Esophagus (tissue), 2 donors: ENCODE results near the gene DNAJB6. TPM values are rescaled to one million over a fixed set of nuclear protein-coding genes. Genes with fewer than 3 reads are reported as not detected.
"Not testable (repeated sequence)": the region's sequence is repeated elsewhere in the genome, so short reads cannot be mapped to it uniquely, and the experiment has no call there.

ENCODE experiments used
- H3K27ac ChIP-seq, 2 donors: one replicate each; pipeline ENCODE4 v1.5.1; 2013; ENCODE audit warnings: low read depth in 2 of 2, mild to moderate bottlenecking in 2 of 2, inconsistent platforms in 1 of 2, low read length in 1 of 2, moderate library complexity in 1 of 2
- H3K27me3 ChIP-seq, 2 donors: one replicate each; pipeline ENCODE4 v1.6.1; 2013; ENCODE audit warnings: low read length in 2 of 2, control low read depth in 1 of 2, mild to moderate bottlenecking in 1 of 2; ENCODE audit not compliant: insufficient read depth in 2 of 2, control insufficient read depth in 1 of 2
- H3K36me3 ChIP-seq, 2 donors: one replicate each; pipeline ENCODE4 v1.6.1; 2013; ENCODE audit warnings: low read length in 1 of 2; ENCODE audit not compliant: control insufficient read depth in 2 of 2, insufficient read depth in 2 of 2
- H3K4me1 ChIP-seq, 2 donors: one replicate each; pipeline ENCODE4 v1.6.1; 2013; ENCODE audit warnings: low read length in 1 of 2; ENCODE audit not compliant: control insufficient read depth in 2 of 2, insufficient read depth in 2 of 2
- H3K4me3 ChIP-seq, 2 donors: one replicate each; pipeline ENCODE4 v1.5.1; 2013; ENCODE audit warnings: low read length in 2 of 2, mild to moderate bottlenecking in 2 of 2, low read depth in 1 of 2, moderate library complexity in 1 of 2
- H3K9me3 ChIP-seq, 2 donors: one replicate each; pipeline ENCODE4 v1.6.1; 2013; ENCODE audit warnings: mild to moderate bottlenecking in 2 of 2, low read depth in 1 of 2, low read length in 1 of 2, moderate library complexity in 1 of 2; ENCODE audit not compliant: control insufficient read depth in 2 of 2, insufficient read depth in 1 of 2
- WGBS, 2 donors: extraction: QIAGEN DNeasy Blood & Tissue Kit; methylation state at CpG; one replicate each; pipeline ENCODE4 v1.1.7; 2013; 5-methylcytosine and 5-hydroxymethylcytosine counted together
- polyA plus RNA-seq, 2 donors: library from polyadenylated mRNA; stranded (reverse); fragments of 200-250 nt; gene quantifications; one replicate each; pipeline ENCODE4 v1.2.3, GENCODE V29; 2013
- donor health status: healthy with polysubstance abuse.
- donor health status: Bipolar disorder and iron deficiency.

DNAJB6 gene
- polyA plus RNA-seq, 2 donors: 96.0 to 118 TPM

DNA sequence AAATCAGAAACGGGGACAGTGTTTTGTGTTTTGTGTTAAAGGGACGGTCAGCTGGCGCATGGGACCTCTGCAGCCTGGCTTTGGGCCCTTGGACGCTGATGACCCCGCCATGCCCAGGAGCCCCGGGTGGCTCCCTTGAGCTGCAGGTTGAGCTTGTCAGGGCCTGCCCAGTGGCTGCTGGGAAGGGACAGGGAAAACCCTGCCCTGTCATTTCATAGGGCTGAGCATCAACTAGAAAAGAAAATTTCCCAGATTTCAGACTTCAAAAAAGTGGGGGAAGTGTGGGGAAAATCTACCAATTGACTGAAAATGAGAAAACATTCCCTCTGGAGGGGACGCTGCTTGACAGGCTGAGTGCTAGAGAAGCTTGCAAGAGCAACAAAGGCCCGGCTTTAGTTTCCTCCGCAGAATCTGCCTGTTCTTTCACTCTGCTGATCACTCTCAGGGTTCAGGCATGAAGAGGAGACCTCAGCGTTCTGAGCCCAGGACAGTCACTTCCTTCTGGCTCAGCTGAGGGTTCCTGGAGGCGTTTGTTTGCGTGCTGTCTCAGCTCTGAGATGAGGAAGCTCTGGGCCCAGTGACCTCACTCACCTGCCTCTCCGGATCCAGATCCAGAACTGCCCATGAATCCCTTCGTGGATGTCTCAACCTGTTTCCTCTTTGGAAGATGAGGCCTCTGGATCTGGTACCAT is 18.6 kb upstream of the DNAJB6 start:
- Histone ChIP-seq H3K9me3 (no peaks in the 10 kb centered on the region), H3K4me1 (no peaks in the 10 kb centered on the region), H3K4me3 (no peak overlapping the region), H3K27me3 (no peaks in the 10 kb centered on the region), H3K27ac (peak overlapping the region; percentile 80 to 92), H3K36me3 (no peaks in the 10 kb centered on the region)
- 42 to 48% methylated on average over 14 of the region's 14 CpGs for WGBS, 2 donors

- peak overlapping the region in 1 of 2 donors; percentile 30 for H3K27ac ChIP-seq
These were observed 16.2 kb upstream of the DNAJB6 start for GRCh38 chr7:157320608-157320980.

GRCh38 chr7:157323401-157323800 is 13.4 kb upstream of the DNAJB6 start:
- WGBS, 2 donors: 82 to 89% methylated on average over 4 of the region's 4 CpGs
- no peak overlapping the region for H3K27ac ChIP-seq
- H3K9me3 ChIP-seq: no peaks in the 10 kb centered on the region
- no peaks in the 10 kb centered on the region for H3K4me1 ChIP-seq
- no peaks in the 10 kb centered on the region for H3K36me3 ChIP-seq
- no peak overlapping the region for H3K4me3 ChIP-seq
- no peaks in the 10 kb centered on the region for H3K27me3 ChIP-seq

More at GRCh38 chr7:157320608-157320980, 16.2 kb upstream of the DNAJB6 start:
- H3K4me3 ChIP-seq: no peak overlapping the region
- no peaks in the 10 kb centered on the region for H3K27me3 ChIP-seq
- H3K36me3 ChIP-seq: no peaks in the 10 kb centered on the region
- H3K4me1 ChIP-seq: no peaks in the 10 kb centered on the region
- H3K9me3 ChIP-seq: no peaks in the 10 kb centered on the region
- WGBS, 2 donors: 75 to 76% methylated on average over 4 of the region's 4 CpGs

- Histone ChIP-seq H3K4me3 (no peak overlapping the region), H3K27me3 (no peaks in the 10 kb centered on the region), H3K27ac (no peak overlapping the region), H3K4me1 (no peaks in the 10 kb centered on the region), H3K36me3 (no peaks in the 10 kb centered on the region), H3K9me3 (no peaks in the 10 kb centered on the region)
- 75 to 85% methylated on average over 12 of the region's 12 CpGs for WGBS, 2 donors
These were observed 7.4 kb upstream of the DNAJB6 start for GRCh38 chr7:157329447-157329846.

DNA sequence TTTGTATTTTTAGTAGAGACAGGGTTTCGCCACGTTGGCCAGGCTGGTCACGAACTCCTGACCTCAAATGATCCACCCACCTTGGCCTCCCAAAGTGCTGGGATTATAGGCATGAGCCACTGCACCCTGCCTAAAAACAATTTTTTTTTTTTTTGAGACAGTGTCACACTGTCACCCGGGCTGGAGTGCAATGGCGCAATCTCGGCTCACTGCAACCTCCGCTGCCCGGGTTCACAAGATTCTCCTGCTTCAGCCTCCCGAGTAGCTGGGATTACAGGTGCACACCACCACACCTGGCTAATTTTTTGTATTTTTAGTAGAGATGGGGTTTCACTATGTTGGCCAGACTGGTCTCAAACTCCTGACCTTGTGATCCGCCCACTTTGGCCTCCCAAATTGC is 6.2 kb upstream of the DNAJB6 start:
- not testable (repeated sequence) for H3K4me3 ChIP-seq, H3K9me3 ChIP-seq, H3K27ac ChIP-seq, H3K4me1 ChIP-seq, H3K27me3 ChIP-seq, H3K36me3 ChIP-seq
- 78 to 83% methylated on average over 10 of the region's 10 CpGs for WGBS, 2 donors

DNA sequence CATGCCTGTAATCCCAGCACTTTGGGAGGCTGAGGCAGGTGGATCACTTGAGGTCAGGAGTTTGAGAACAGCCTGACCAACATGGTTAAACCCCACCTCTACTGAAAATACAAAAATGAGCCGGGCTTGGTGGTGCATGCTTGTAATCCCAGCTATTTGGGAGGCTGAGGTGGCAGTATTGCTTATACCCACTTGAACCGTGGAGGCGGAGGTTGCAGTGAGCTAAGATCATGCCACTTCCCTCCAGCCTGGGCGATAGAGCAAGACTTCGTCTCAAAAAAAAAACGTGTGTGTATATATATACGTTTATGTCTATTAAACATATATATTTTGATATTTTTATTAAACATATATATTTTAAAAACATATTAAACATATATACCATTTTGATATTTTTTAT is 5.8 kb upstream of the DNAJB6 start:
- H3K4me3 ChIP-seq, H3K27ac ChIP-seq, H3K36me3 ChIP-seq, H3K4me1 ChIP-seq, H3K27me3 ChIP-seq, H3K9me3 ChIP-seq: not testable (repeated sequence)
- 71 to 76% methylated on average over 7 of the region's 7 CpGs for WGBS, 2 donors

GRCh38 chr7:157335236-157335635 is 1.6 kb upstream of the DNAJB6 start:
- no peaks in the 10 kb centered on the region for H3K9me3 ChIP-seq
- no peaks in the 10 kb centered on the region for H3K27me3 ChIP-seq
- WGBS, 2 donors: 85 to 88% methylated on average over 5 of the region's 5 CpGs
- H3K4me1 ChIP-seq: peaks cover 0 to 2% of the 10 kb centered on the region in 2 donors
- no peak overlapping the region for H3K4me3 ChIP-seq
- no peaks in the 10 kb centered on the region for H3K36me3 ChIP-seq
- H3K27ac ChIP-seq: no peak overlapping the region

GRCh38 chr7:157335991-157336382 is 817 bp upstream of the DNAJB6 start:
- Histone ChIP-seq H3K27ac (peak overlapping the region; percentile 97 to 99), H3K4me3 (peak overlapping the region; percentile 73 to 77), H3K9me3 (no peaks in the 10 kb centered on the region), H3K4me1 (peaks cover 0 to 2% of the 10 kb centered on the region in 2 donors), H3K27me3 (no peaks in the 10 kb centered on the region), H3K36me3 (no peaks in the 10 kb centered on the region)
- 51 to 62% methylated on average over 11 of the region's 11 CpGs for WGBS, 2 donors

DNA sequence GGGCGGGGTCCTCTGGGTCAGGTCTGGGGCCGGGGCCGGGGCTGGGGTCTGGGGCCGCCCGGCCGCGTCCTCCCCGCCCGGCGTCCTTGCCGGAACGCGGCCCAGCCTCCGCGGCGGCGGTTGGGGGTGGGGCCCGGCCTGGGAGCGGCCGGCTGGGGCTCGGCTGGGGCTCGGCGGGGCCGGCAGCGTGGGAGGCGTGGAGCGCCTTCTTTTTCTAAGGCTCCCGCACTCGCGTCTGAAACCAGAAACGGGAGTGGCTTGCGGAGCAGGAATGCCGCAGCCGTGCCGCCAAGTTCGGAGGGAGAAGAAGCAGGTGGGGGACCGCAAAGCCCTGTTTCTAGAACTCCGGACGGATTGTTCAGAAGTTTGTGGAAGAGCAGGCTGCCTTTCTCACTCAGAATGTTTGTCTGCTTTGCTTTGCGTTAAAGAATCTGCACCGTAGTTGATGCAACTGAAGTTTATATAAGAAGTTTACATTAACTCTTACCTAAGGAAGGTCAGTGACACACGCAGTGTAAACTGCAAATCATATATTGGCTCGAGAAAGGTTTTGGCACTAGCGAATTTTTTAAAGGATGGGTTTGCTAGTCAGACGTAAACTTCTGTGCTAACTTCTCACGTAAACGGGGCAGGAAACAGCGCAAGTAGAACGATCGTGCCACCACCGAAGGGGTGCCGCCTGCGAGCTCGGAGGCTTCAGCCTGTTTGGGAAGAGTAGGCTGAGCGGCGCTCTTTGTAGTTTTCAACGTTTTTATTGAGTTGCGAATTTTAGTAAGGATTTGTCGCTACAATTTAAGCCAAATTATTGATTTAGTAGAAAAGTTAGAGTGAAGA is 729 bp downstream of the DNAJB6 start:
- Histone ChIP-seq H3K4me3 (peak overlapping the region; percentile 73 to 77), H3K27me3 (no peaks in the 10 kb centered on the region), H3K4me1 (peaks cover 0 to 2% of the 10 kb centered on the region in 2 donors), H3K9me3 (no peaks in the 10 kb centered on the region), H3K27ac (peak overlapping the region; percentile 97 to 99), H3K36me3 (no peaks in the 10 kb centered on the region)
- WGBS, 2 donors: 1% methylated on average over 49 to 59 of the region's 59 CpGs
